CD4-positive, alpha-beta T cell treated with Interleukin-6 at 100 ng/mL for 8 hours (primary cell): Measurements from ENCODE around the gene MKNK2.
"Not testable (repeated sequence)": the region's sequence is repeated elsewhere in the genome, so short reads cannot be mapped to it uniquely, and the experiment has no call there.

Experiments
- DNase-seq: peaks from one replicate; pipeline ENCODE4 v3.0.0-alpha.2; 2020; ENCODE audit warnings: mixed read lengths, low spot score

The MKNK2 gene

GRCh38 chr19:2044709-2045500, 6.1 kb downstream of the MKNK2 start:
- DNase-seq = no peak

- DNase-seq = no peak
Observed at GRCh38 chr19:2043961-2044708, 6.9 kb downstream of the MKNK2 start.

GRCh38 chr19:2043251-2043641, 7.8 kb downstream of the MKNK2 start:
- no peak for DNase-seq

GRCh38 chr19:2042485-2043250, 8.4 kb downstream of the MKNK2 start:
- DNase-seq = no peak

GRCh38 chr19:2041683-2042484, 9.2 kb downstream of the MKNK2 start:
- DNase-seq = peak; percentile 99

- DNase-seq = no peak
Observed at GRCh38 chr19:2041433-2041682, 9.7 kb downstream of the MKNK2 start.

GRCh38 chr19:2040647-2041432, 10.2 kb downstream of the MKNK2 start:
- DNase-seq = no peak

- no peak for DNase-seq
Observed at GRCh38 chr19:2039959-2040646, 10.9 kb downstream of the MKNK2 start.

- DNase-seq = no peak
Observed at GRCh38 chr19:2039089-2039958, 11.7 kb downstream of the MKNK2 start.

GRCh38 chr19:2038284-2039088, 12.6 kb downstream of the MKNK2 start:
- no peak for DNase-seq

GRCh38 chr19:2037651-2038255, 13.3 kb downstream of the MKNK2 start:
- DNase-seq = no peak

- DNase-seq = no peak
Observed at GRCh38 chr19:2036424-2036823, 14.6 kb downstream of the MKNK2 start.

GRCh38 chr19:2035590-2035991, 15.5 kb downstream of the MKNK2 start:
- DNase-seq = no peak

- DNase-seq = no peak
Observed at GRCh38 chr19:2034729-2035589, 16.1 kb downstream of the MKNK2 start.

GRCh38 chr19:2034253-2034652, 16.8 kb downstream of the MKNK2 start:
- not testable (repeated sequence) for DNase-seq

GRCh38 chr19:2033825-2034159, 17.3 kb downstream of the MKNK2 start:
- no peak for DNase-seq

GRCh38 chr19:2033115-2033824, 17.8 kb downstream of the MKNK2 start:
- DNase-seq = no peak
